ENCODE measurements around the gene ASTN2.

ASTN2 gene

DNA sequence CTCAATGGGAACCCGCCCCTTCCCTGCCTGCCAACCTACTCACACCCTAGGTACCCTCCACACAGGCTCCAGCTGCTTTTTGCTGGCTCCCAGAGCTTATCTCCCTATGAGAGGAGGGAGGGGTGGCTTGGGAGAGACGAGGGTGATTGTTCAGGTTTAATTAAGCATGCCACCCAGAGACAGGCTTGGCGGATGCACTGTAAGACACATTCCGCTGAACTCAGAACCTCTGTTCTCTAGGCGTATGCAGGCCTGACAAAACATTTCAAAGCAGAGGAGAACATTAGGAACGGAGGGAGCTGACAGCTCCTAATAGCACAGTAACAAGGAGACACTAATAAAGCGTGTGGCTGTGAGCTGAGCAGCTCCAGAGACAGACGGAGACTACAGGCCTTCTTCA is 647.6 kb downstream of the ASTN2 start:
- H3K4me3 ChIP-seq (ENCODE audit: low read depth, low read length) = no peak overlapping the region
- TF ChIP-seq, protein P1, sequence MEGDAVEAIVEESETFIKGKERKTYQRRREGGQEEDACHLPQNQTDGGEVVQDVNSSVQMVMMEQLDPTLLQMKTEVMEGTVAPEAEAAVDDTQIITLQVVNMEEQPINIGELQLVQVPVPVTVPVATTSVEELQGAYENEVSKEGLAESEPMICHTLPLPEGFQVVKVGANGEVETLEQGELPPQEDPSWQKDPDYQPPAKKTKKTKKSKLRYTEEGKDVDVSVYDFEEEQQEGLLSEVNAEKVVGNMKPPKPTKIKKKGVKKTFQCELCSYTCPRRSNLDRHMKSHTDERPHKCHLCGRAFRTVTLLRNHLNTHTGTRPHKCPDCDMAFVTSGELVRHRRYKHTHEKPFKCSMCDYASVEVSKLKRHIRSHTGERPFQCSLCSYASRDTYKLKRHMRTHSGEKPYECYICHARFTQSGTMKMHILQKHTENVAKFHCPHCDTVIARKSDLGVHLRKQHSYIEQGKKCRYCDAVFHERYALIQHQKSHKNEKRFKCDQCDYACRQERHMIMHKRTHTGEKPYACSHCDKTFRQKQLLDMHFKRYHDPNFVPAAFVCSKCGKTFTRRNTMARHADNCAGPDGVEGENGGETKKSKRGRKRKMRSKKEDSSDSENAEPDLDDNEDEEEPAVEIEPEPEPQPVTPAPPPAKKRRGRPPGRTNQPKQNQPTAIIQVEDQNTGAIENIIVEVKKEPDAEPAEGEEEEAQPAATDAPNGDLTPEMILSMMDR (IDR thresholded peaks at IDR 0.05; ENCODE audit: low read depth, low read length) = no peak

DNA sequence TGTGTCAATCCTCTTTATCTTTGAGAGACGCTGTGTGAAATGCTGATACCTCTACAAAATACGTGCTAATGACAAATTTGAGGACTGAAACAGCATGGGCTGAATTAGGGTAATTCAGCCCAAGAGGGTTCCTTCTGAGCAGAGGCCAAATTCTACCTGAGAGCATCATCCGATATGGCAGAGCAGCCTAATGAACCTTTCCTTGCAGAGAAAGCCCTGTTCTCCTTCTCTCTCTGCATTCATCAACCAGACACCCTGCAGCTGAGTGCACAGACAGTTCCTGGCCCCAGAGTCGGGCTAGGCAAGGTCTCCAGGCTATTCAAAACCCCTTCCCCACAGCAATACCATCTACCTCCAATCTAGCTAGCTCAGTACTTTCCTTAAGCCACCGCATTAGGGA is 649.8 kb downstream of the ASTN2 start:
- TF ChIP-seq, protein P1 (IDR thresholded peaks at IDR 0.05; ENCODE audit: low read depth, low read length) = no peak

DNA sequence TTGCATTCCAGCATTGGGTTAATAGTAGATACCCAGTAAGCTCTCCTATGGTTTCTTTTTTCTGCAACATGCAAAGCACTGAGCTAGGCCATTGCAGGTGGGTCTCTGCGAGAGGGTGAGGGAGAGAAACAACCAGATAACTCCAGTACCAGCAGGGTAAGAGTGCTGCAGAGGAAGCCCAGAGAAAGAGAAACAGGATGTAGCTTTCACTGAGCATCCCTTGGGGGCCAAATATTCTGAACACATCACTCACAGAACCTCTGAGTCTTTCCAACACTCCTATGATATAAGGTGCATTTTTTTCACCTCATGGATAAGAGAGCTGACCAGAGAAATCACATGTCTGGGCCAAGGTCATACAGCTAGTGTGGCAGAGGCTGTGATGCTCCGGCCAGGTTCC is 651.1 kb downstream of the ASTN2 start:
- TF ChIP-seq, protein P1 (IDR thresholded peaks at IDR 0.05; ENCODE audit: low read depth, low read length) = no peak
- no peak overlapping the region for H3K4me3 ChIP-seq (ENCODE audit: low read depth, low read length)

More for the DNA sequence above, 649.8 kb downstream of the ASTN2 start:
- no peak overlapping the region for H3K4me3 ChIP-seq (ENCODE audit: low read depth, low read length)

DNA sequence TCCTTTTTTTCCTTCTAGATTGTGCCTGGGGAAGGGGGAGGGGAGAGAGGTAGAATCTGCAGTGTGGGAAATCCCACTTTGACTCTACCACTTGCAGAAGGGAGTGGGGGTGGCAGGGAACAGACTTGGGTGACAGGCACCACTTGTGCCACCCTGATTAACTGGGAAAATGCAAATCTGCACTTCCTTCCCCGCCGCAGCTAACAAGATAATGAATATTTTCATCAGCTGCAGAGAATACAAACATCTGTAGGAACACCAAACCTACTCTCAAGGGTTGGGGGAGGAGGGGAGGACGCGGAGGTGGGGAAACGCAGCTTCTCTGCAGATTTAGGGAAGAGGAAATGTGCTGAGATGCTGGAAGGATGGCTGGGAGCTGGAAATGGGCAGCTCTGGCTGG is 654.2 kb downstream of the ASTN2 start:
- H3K4me3 ChIP-seq (ENCODE audit: low read depth, low read length) = no peak overlapping the region
- TF ChIP-seq, protein P1 (IDR thresholded peaks at IDR 0.05; ENCODE audit: low read depth, low read length) = no peak

DNA sequence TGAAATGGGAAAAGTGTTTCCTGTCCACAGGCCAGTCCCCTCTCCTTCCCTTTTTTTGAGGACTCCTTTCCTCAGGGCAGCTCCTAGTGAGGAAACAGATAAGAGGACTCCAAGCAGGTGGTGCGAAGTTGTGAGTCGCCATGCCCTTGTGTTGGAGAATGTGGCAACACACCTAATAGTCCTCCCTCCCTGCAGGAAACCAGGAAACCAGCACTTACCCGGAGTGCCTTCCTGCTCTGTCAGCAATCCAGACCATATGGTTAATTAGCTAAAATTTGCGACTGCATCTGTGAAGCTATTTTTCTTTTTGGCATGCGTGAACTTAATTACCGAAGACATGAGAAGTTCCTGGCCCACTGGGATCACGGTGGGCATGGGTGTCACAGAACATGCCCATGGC is 657.8 kb downstream of the ASTN2 start:
- H3K4me3 ChIP-seq (ENCODE audit: low read depth, low read length) = no peak overlapping the region
- TF ChIP-seq, protein P1 (IDR thresholded peaks at IDR 0.05; ENCODE audit: low read depth, low read length) = no peak

DNA sequence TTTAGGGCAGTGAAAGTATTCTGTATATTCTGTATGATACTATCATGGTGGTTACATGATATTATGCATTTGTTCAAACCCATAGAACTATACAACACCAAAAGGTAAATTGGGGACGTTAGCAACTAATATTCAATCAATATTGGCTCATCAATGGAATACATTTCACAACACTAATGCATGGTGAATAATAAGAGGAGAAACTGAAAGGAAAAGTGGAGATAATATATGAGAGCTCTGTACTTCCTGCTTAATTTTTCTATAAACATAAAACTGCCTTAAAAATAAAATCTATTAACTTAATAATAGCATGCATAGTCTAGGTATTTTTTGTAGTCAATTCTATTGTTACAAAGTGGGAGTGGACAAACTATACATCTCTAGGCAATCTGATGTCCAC is 661.5 kb downstream of the ASTN2 start:
- TF ChIP-seq, protein P1 (IDR thresholded peaks at IDR 0.05; ENCODE audit: low read depth, low read length) = no peak

DNA sequence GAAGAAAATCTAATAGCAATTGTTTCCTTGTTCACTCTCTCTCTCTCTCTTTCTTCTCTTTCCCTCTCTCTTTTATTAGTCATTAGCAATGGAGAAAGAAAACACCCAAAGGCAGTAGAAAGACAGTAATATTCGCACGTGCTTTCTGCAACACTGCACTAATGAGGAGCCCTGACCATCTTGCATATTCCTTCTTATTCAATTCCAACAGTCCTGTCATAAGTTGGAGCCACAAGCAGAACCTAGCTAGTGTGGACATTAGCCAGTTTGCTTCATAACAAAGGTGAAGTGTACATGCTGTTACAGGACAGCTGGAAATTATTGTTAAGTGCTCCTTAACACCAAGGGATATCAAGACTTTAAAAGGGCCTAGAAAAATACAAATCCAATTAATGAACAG is 664.3 kb downstream of the ASTN2 start:
- TF ChIP-seq, protein P1 (IDR thresholded peaks at IDR 0.05; ENCODE audit: low read depth, low read length) = no peak
- H3K4me3 ChIP-seq (ENCODE audit: low read depth, low read length) = no peak overlapping the region

More for the DNA sequence above, 661.5 kb downstream of the ASTN2 start:
- no peak overlapping the region for H3K4me3 ChIP-seq (ENCODE audit: low read depth, low read length)
